ENCODE measurements around the gene GALNTL6.

GALNTL6 gene

DNA sequence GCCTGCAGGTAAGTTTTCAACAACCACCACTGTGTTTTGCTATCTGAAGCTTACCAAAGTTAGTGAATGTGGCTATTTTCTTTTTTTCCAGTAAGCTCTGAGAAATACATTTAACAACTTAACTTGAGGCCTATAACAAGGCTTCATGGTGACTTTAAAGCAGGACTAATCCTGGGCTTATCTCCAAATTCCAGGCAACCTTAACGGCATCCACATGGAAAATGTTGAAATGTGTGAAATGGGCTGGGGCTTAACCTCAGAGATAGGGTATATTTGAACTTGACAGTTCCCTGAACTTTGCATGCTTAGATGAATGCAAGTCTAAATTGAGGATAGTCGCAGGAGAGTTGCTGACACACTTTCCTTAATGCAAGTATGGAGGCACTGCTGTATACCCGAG lies 539.2 kb downstream of the GALNTL6 start:
- Histone ChIP-seq H2BK12ac (ENCODE audit: low read length in 2 of 2) (no peak overlapping the region), H3K27me3 (ENCODE audit: control insufficient read depth in 1 of 2, insufficient read depth in 1 of 2, low read length in 2 of 2) (no peaks in the 10 kb centered on the region), H3K4me2 (ENCODE audit: low read length, poor library complexity, severe bottlenecking) (no peak overlapping the region), H3K79me1 (replicated peaks; ENCODE audit: low read length, poor library complexity, severe bottlenecking) (no peaks in the 10 kb centered on the region), H3K18ac (ENCODE audit: low read depth in 1 of 2, low read length in 2 of 2) (no peak overlapping the region), H3K36me3 (ENCODE audit: control insufficient read depth in 1 of 2, insufficient read depth in 2 of 2, low read depth in 1 of 2, low read length in 2 of 2) (no peaks in the 10 kb centered on the region), H3K9me3 (ENCODE audit: control insufficient read depth, low read length) (no peaks in the 10 kb centered on the region), H4K91ac (ENCODE audit: low read length) (no peak overlapping the region), H4K8ac (ENCODE audit: low read length) (no peak overlapping the region), H2BK5ac (ENCODE audit: low read depth, low read length, poor library complexity, severe bottlenecking) (no peak overlapping the region), H2BK15ac (ENCODE audit: low read depth, poor library complexity, severe bottlenecking) (no peak overlapping the region), H2AK5ac (ENCODE audit: low read length, severe bottlenecking) (no peak overlapping the region), H3K27ac (ENCODE audit: low read length, poor library complexity, severe bottlenecking) (no peak overlapping the region), H3K4me3 (ENCODE audit: insufficient read depth in 1 of 2, low read depth in 1 of 2, low read length in 2 of 2) (no peak overlapping the region), H2BK120ac (ENCODE audit: low read depth, low read length) (no peak overlapping the region), H3K14ac (ENCODE audit: low read length in 2 of 2) (no peak overlapping the region), H3K9ac (ENCODE audit: low read length) (no peak overlapping the region), H3K4me1 (ENCODE audit: control insufficient read depth, insufficient read depth, low read depth, low read length) (no peaks in the 10 kb centered on the region), H2AFZ (ENCODE audit: low read depth, low read length) (no peak overlapping the region), H3K23ac (ENCODE audit: low read length in 2 of 2) (no peak overlapping the region), H3K4ac (ENCODE audit: low read depth in 1 of 2, low read length in 2 of 2) (no peak overlapping the region)
- DNase-seq, result no peak
- WGBS, result 61% methylated on average over 3 of the region's 3 CpGs

DNA sequence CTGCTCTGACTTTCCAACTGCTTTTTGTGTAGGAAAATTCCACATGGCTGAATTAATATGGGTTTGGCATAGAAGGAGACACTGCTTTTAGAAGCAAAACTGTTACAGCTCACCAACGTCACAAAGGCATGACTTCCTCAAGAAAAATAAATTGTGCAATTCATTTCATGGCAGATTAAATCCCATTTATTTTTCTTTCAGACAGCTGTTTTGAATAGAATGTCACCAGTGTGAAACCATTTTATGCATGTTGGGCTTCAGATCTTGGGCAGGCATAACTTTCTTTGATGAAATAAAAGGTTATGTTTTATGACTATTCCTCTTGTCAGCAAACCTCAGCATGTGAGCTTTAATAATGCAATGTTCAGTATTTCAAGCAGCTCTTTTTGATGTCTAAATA lies 542.8 kb downstream of the GALNTL6 start:
- no peak overlapping the region for H3K18ac ChIP-seq (ENCODE audit: low read depth in 1 of 2, low read length in 2 of 2)
- whole genome bisulfite sequencing, result 75% methylated on average over 1 of the region's 1 CpG
- no peak overlapping the region for H3K23ac ChIP-seq (ENCODE audit: low read length in 2 of 2)
- no peak overlapping the region for H4K8ac ChIP-seq (ENCODE audit: low read length)
- no peak overlapping the region for H3K9ac ChIP-seq (ENCODE audit: low read length)
- H3K4me1 ChIP-seq (ENCODE audit: control insufficient read depth, insufficient read depth, low read depth, low read length), result no peaks in the 10 kb centered on the region
- H2BK15ac ChIP-seq (ENCODE audit: low read depth, poor library complexity, severe bottlenecking), result no peak overlapping the region
- DNase-seq, result no peak
- H3K27me3 ChIP-seq (ENCODE audit: control insufficient read depth in 1 of 2, insufficient read depth in 1 of 2, low read length in 2 of 2), result no peaks in the 10 kb centered on the region
- no peak overlapping the region for H4K91ac ChIP-seq (ENCODE audit: low read length)
- H2AK5ac ChIP-seq (ENCODE audit: low read length, severe bottlenecking), result no peak overlapping the region
- no peaks in the 10 kb centered on the region for H3K36me3 ChIP-seq (ENCODE audit: control insufficient read depth in 1 of 2, insufficient read depth in 2 of 2, low read depth in 1 of 2, low read length in 2 of 2)
- H3K4me3 ChIP-seq (ENCODE audit: insufficient read depth in 1 of 2, low read depth in 1 of 2, low read length in 2 of 2), result no peak overlapping the region
- H3K79me1 ChIP-seq (replicated peaks; ENCODE audit: low read length, poor library complexity, severe bottlenecking), result no peaks in the 10 kb centered on the region
- H3K27ac ChIP-seq (ENCODE audit: low read length, poor library complexity, severe bottlenecking), result no peak overlapping the region
- no peak overlapping the region for H3K4me2 ChIP-seq (ENCODE audit: low read length, poor library complexity, severe bottlenecking)
- H3K4ac ChIP-seq (ENCODE audit: low read depth in 1 of 2, low read length in 2 of 2), result no peak overlapping the region
- no peak overlapping the region for H2BK120ac ChIP-seq (ENCODE audit: low read depth, low read length)
- no peak overlapping the region for H2AFZ ChIP-seq (ENCODE audit: low read depth, low read length)
- H3K9me3 ChIP-seq (ENCODE audit: control insufficient read depth, low read length), result no peaks in the 10 kb centered on the region
- H2BK12ac ChIP-seq (ENCODE audit: low read length in 2 of 2), result no peak overlapping the region
- no peak overlapping the region for H2BK5ac ChIP-seq (ENCODE audit: low read depth, low read length, poor library complexity, severe bottlenecking)
- H3K14ac ChIP-seq (ENCODE audit: low read length in 2 of 2), result no peak overlapping the region

DNA sequence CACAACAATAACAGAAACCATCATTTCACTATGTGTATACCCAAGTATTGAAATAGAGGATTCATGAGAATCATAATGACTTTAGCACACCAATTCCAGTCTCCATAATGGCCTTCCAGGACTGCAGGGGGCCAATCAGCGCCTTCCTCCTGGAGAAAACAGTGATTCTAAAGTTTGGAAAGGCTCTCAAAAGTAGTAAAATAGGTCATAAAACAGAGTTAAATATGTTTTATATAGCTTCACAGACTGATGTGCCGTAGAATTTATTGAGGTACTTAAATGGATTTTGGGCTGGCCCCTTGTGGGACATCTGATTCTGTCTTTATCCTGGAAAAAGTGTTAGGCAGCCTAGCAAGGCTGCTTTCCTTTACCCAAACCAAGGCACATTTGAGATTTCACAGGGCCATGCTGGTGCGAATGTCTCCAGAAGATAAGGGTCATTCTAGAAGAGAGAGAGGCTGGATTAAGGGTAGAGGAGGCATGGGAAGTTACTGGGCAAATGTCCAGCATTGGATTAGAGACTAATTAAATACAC lies 543.9 kb downstream of the GALNTL6 start:
- no peak overlapping the region for H3K18ac ChIP-seq (ENCODE audit: low read depth in 1 of 2, low read length in 2 of 2)
- no peaks in the 10 kb centered on the region for H3K27me3 ChIP-seq (ENCODE audit: control insufficient read depth in 1 of 2, insufficient read depth in 1 of 2, low read length in 2 of 2)
- H3K4me3 ChIP-seq (ENCODE audit: insufficient read depth in 1 of 2, low read depth in 1 of 2, low read length in 2 of 2), result no peak overlapping the region
- 53% methylated on average over 1 of the region's 3 CpGs for WGBS
- no peak overlapping the region for H2BK15ac ChIP-seq (ENCODE audit: low read depth, poor library complexity, severe bottlenecking)
- no peak overlapping the region for H3K14ac ChIP-seq (ENCODE audit: low read length in 2 of 2)
- H3K23ac ChIP-seq (ENCODE audit: low read length in 2 of 2), result no peak overlapping the region
- H3K4me2 ChIP-seq (ENCODE audit: low read length, poor library complexity, severe bottlenecking), result no peak overlapping the region
- H2BK5ac ChIP-seq (ENCODE audit: low read depth, low read length, poor library complexity, severe bottlenecking), result no peak overlapping the region
- H3K4me1 ChIP-seq (ENCODE audit: control insufficient read depth, insufficient read depth, low read depth, low read length), result no peaks in the 10 kb centered on the region
- H3K36me3 ChIP-seq (ENCODE audit: control insufficient read depth in 1 of 2, insufficient read depth in 2 of 2, low read depth in 1 of 2, low read length in 2 of 2), result no peaks in the 10 kb centered on the region
- H2BK120ac ChIP-seq (ENCODE audit: low read depth, low read length), result no peak overlapping the region
- no peak overlapping the region for H4K8ac ChIP-seq (ENCODE audit: low read length)
- no peak overlapping the region for H3K9ac ChIP-seq (ENCODE audit: low read length)
- no peak overlapping the region for H4K91ac ChIP-seq (ENCODE audit: low read length)
- H3K79me1 ChIP-seq (replicated peaks; ENCODE audit: low read length, poor library complexity, severe bottlenecking), result no peaks in the 10 kb centered on the region
- H3K27ac ChIP-seq (ENCODE audit: low read length, poor library complexity, severe bottlenecking), result no peak overlapping the region
- H3K4ac ChIP-seq (ENCODE audit: low read depth in 1 of 2, low read length in 2 of 2), result no peak overlapping the region
- no peak overlapping the region for H2AK5ac ChIP-seq (ENCODE audit: low read length, severe bottlenecking)
- H2AFZ ChIP-seq (ENCODE audit: low read depth, low read length), result no peak overlapping the region
- no peak for DNase-seq
- no peak overlapping the region for H2BK12ac ChIP-seq (ENCODE audit: low read length in 2 of 2)
- no peaks in the 10 kb centered on the region for H3K9me3 ChIP-seq (ENCODE audit: control insufficient read depth, low read length)

DNA sequence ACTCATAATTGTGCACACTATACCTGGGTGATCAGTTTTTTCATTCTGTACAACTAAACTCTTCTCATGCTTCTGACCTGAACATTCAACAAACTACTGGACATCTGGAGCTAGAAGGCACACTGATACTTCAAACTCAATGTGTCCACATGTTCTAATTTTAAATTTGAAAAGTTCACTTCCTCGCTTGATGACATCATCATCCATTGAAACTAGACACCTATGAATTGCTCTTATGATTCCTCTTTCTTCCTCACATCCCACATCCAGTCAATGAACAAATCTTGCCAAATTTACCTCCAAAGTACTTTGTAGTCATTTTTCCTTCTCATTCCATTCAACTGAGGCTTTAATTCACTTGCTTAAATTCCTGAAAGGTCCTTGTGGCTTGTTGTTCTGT lies 549.4 kb downstream of the GALNTL6 start:
- no peak for DNase-seq
- no peak overlapping the region for H3K4me3 ChIP-seq (ENCODE audit: insufficient read depth in 1 of 2, low read depth in 1 of 2, low read length in 2 of 2)
- H4K8ac ChIP-seq (ENCODE audit: low read length), result no peak overlapping the region
- no peaks in the 10 kb centered on the region for H3K9me3 ChIP-seq (ENCODE audit: control insufficient read depth, low read length)
- no peaks in the 10 kb centered on the region for H3K4me1 ChIP-seq (ENCODE audit: control insufficient read depth, insufficient read depth, low read depth, low read length)
- no peak overlapping the region for H3K4me2 ChIP-seq (ENCODE audit: low read length, poor library complexity, severe bottlenecking)
- WGBS, result 81% methylated on average over 1 of the region's 1 CpG
- no peak overlapping the region for H2BK5ac ChIP-seq (ENCODE audit: low read depth, low read length, poor library complexity, severe bottlenecking)
- no peak overlapping the region for H2BK15ac ChIP-seq (ENCODE audit: low read depth, poor library complexity, severe bottlenecking)
- H3K79me1 ChIP-seq (replicated peaks; ENCODE audit: low read length, poor library complexity, severe bottlenecking), result no peaks in the 10 kb centered on the region
- H2BK120ac ChIP-seq (ENCODE audit: low read depth, low read length), result no peak overlapping the region
- no peak overlapping the region for H2BK12ac ChIP-seq (ENCODE audit: low read length in 2 of 2)
- H3K27ac ChIP-seq (ENCODE audit: low read length, poor library complexity, severe bottlenecking), result no peak overlapping the region
- no peak overlapping the region for H2AK5ac ChIP-seq (ENCODE audit: low read length, severe bottlenecking)
- H3K14ac ChIP-seq (ENCODE audit: low read length in 2 of 2), result no peak overlapping the region
- no peaks in the 10 kb centered on the region for H3K36me3 ChIP-seq (ENCODE audit: control insufficient read depth in 1 of 2, insufficient read depth in 2 of 2, low read depth in 1 of 2, low read length in 2 of 2)
- H3K9ac ChIP-seq (ENCODE audit: low read length), result no peak overlapping the region
- no peak overlapping the region for H3K18ac ChIP-seq (ENCODE audit: low read depth in 1 of 2, low read length in 2 of 2)
- H3K4ac ChIP-seq (ENCODE audit: low read depth in 1 of 2, low read length in 2 of 2), result no peak overlapping the region
- no peak overlapping the region for H2AFZ ChIP-seq (ENCODE audit: low read depth, low read length)
- no peaks in the 10 kb centered on the region for H3K27me3 ChIP-seq (ENCODE audit: control insufficient read depth in 1 of 2, insufficient read depth in 1 of 2, low read length in 2 of 2)
- no peak overlapping the region for H4K91ac ChIP-seq (ENCODE audit: low read length)
- no peak overlapping the region for H3K23ac ChIP-seq (ENCODE audit: low read length in 2 of 2)
